ENCODE results near the gene USE1.

The USE1 gene

GRCh38 chr19:17236811-17237543 is 21.8 kb downstream of the USE1 start:
- H3K4me3 ChIP-seq (ENCODE audit: low read depth, low read length), result no peak overlapping the region
- H3K27ac ChIP-seq (ENCODE audit: low read depth, low read length), result no peak overlapping the region

DNA sequence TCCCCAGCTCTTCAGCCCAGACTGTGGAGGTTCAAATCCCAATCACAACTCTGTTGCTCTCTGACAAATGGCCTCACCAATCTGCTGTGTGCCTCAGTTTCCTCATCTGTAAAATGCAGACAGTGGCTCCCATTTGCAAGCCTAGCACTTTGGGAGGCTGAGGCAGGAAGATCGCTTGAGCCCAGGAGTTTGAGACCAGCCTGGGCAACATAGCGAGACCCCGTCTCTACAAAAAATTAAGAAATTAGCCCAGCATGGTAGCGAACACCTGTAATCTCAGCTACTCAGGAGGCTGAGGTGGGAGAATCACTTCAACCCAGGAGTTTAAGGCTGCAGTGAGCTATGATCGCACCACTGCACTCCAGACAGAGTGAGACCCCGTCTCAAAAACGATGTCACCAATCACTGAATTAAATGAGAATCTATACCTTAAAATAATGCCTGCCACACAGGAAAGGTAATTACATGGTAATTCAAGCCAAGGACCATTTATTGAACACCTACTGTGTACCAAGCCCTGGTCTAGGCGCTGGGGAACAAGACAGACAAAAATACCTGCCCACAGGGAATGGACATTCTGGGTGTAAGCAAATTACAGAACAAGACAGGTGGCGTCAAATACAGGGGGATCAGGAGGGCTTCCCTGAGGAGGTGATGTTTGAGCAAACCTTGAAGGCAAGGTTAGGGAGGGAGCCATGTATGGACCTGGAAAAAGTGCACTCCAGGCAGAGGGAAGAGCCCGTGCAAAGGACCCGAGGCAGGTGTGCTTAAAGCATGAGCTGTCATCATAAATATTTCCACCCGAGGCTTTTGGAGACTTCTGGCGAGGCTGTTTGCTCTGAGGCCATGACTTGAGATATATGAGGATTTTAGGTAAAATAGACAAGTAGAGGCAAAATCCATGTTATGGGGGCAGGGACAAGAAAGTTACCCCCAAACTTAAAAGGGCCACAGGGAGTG is 22.9 kb downstream of the USE1 start:
- peaks cover 10% of the 10 kb centered on the region for H3K4me1 ChIP-seq (ENCODE audit: control insufficient read depth, insufficient read depth, low read length, unreplicated experiment)

More at GRCh38 chr19:17236811-17237543, 21.8 kb downstream of the USE1 start:
- peaks cover 10% of the 10 kb centered on the region for H3K4me1 ChIP-seq (ENCODE audit: control insufficient read depth, insufficient read depth, low read length, unreplicated experiment)
- H2AFZ ChIP-seq (ENCODE audit: low read length, unreplicated experiment), result no peak overlapping the region
- H3K79me2 ChIP-seq (ENCODE audit: control insufficient read depth, insufficient read depth, low read length, unreplicated experiment), result peaks cover 21% of the 10 kb centered on the region
- no peaks in the 10 kb centered on the region for H3K27me3 ChIP-seq (ENCODE audit: insufficient read depth, low read length)
- H3K36me3 ChIP-seq (ENCODE audit: insufficient read depth, low read length), result no peaks in the 10 kb centered on the region

DNA sequence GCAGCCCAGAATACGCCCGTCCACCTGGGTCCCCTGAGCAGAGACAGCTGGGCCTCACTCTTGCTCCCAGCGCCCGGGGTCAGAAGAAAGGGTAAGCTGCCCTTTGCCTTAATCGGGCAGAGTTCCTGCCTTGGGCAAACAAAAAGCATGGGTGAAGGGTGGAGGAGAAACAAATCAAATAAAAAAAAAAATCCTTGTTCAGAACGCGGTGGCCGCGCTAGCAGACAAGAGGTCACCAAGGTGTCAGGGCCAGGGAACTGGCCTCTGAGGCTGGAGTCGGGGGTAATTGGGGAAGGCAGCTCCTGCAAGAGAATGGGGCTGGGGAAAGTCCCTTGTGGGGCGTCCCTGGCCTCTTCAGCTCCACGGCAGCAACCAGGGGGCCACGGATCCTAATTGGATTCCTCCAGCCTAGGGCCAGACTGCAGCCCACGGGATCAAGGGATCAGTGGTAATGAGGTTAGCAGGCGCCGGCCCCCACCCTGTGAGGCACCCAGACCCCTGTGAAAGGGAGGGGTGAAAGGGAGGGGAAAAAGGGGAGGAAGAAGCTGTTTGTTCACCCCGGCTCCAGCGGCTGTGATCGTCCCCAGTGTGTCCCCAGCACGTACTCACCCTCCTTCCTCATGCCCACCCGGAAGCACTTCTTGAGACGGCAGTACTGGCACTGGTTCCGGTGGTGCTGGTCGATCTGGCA is 25.1 kb downstream of the USE1 start:
- Histone ChIP-seq H3K27me3 (ENCODE audit: insufficient read depth, low read length) (no peaks in the 10 kb centered on the region), H3K79me2 (ENCODE audit: control insufficient read depth, insufficient read depth, low read length, unreplicated experiment) (peaks cover 30% of the 10 kb centered on the region), H3K4me3 (ENCODE audit: low read depth, low read length) (no peak overlapping the region), H3K36me3 (ENCODE audit: insufficient read depth, low read length) (no peaks in the 10 kb centered on the region), H3K27ac (ENCODE audit: low read depth, low read length) (no peak overlapping the region), H2AFZ (ENCODE audit: low read length, unreplicated experiment) (no peak overlapping the region), H3K4me1 (ENCODE audit: control insufficient read depth, insufficient read depth, low read length, unreplicated experiment) (peaks cover 5% of the 10 kb centered on the region)

More for the DNA sequence above, 22.9 kb downstream of the USE1 start:
- Histone ChIP-seq H3K79me2 (ENCODE audit: control insufficient read depth, insufficient read depth, low read length, unreplicated experiment) (peaks cover 25% of the 10 kb centered on the region), H3K4me3 (ENCODE audit: low read depth, low read length) (no peak overlapping the region), H3K27me3 (ENCODE audit: insufficient read depth, low read length) (no peaks in the 10 kb centered on the region), H2AFZ (ENCODE audit: low read length, unreplicated experiment) (no peak overlapping the region), H3K36me3 (ENCODE audit: insufficient read depth, low read length) (no peaks in the 10 kb centered on the region), H3K27ac (ENCODE audit: low read depth, low read length) (no peak overlapping the region)

- peaks cover 5% of the 10 kb centered on the region for H3K4me1 ChIP-seq (ENCODE audit: control insufficient read depth, insufficient read depth, low read length, unreplicated experiment)
- no peak overlapping the region for H3K27ac ChIP-seq (ENCODE audit: low read depth, low read length)
- H3K36me3 ChIP-seq (ENCODE audit: insufficient read depth, low read length), result no peaks in the 10 kb centered on the region
- peaks cover 30% of the 10 kb centered on the region for H3K79me2 ChIP-seq (ENCODE audit: control insufficient read depth, insufficient read depth, low read length, unreplicated experiment)
- H3K27me3 ChIP-seq (ENCODE audit: insufficient read depth, low read length), result no peaks in the 10 kb centered on the region
- no peak overlapping the region for H2AFZ ChIP-seq (ENCODE audit: low read length, unreplicated experiment)
- no peak overlapping the region for H3K4me3 ChIP-seq (ENCODE audit: low read depth, low read length)
Observed at GRCh38 chr19:17240826-17241399, 25.8 kb downstream of the USE1 start.

- Histone ChIP-seq H3K4me1 (ENCODE audit: control insufficient read depth, insufficient read depth, low read length, unreplicated experiment) (peaks cover 8% of the 10 kb centered on the region), H3K79me2 (ENCODE audit: control insufficient read depth, insufficient read depth, low read length, unreplicated experiment) (peaks cover 30% of the 10 kb centered on the region), H3K27ac (ENCODE audit: low read depth, low read length) (no peak overlapping the region), H2AFZ (ENCODE audit: low read length, unreplicated experiment) (no peak overlapping the region), H3K4me3 (ENCODE audit: low read depth, low read length) (no peak overlapping the region; the same call in 1 of the 2 replicates), H3K27me3 (ENCODE audit: insufficient read depth, low read length) (no peaks in the 10 kb centered on the region), H3K36me3 (ENCODE audit: insufficient read depth, low read length) (no peaks in the 10 kb centered on the region)
Observed at GRCh38 chr19:17242431-17243208, 27.5 kb downstream of the USE1 start.

DNA sequence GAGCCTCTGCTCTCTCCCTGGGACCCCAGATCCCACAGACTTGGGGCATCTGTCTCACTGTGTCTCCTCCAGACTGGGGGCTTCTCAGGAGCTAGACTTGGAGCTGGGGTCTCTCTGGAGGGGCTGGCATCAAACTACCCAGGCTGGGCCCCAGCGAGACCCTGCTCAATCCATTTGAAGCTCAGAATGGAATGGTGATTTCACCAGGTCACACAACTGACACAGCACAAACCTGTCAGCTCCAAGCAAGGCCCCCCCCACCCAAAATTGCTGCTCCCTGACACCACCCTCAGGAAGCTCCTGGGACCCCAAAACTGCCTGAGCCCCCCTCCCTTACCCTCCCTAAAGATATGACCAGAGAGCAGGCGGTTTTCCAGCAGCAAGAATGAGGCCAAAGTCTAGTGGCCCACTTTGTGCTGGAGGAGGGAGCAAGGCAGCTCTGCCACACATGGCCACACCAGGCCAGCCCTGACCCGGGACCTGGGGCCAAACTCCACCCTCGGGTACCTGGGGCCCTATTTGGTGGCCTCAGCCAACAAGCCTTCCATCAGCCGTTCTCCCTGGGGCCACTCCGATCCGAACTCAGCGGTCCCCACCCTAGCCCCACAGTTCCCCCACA is 28.2 kb downstream of the USE1 start:
- Histone ChIP-seq H3K27ac (ENCODE audit: low read depth, low read length) (no peak overlapping the region), H3K4me1 (ENCODE audit: control insufficient read depth, insufficient read depth, low read length, unreplicated experiment) (peaks cover 9% of the 10 kb centered on the region), H3K4me3 (ENCODE audit: low read depth, low read length) (peak overlapping the region; percentile 90), H2AFZ (ENCODE audit: low read length, unreplicated experiment) (no peak overlapping the region), H3K27me3 (ENCODE audit: insufficient read depth, low read length) (no peaks in the 10 kb centered on the region), H3K79me2 (ENCODE audit: control insufficient read depth, insufficient read depth, low read length, unreplicated experiment) (peaks cover 30% of the 10 kb centered on the region), H3K36me3 (ENCODE audit: insufficient read depth, low read length) (no peaks in the 10 kb centered on the region)

GRCh38 chr19:17243830-17244617 is 28.9 kb downstream of the USE1 start:
- no peaks in the 10 kb centered on the region for H3K27me3 ChIP-seq (ENCODE audit: insufficient read depth, low read length)
- H3K4me1 ChIP-seq (ENCODE audit: control insufficient read depth, insufficient read depth, low read length, unreplicated experiment), result peaks cover 11% of the 10 kb centered on the region
- H3K4me3 ChIP-seq (ENCODE audit: low read depth, low read length), result peak overlapping the region; percentile 90
- peaks cover 30% of the 10 kb centered on the region for H3K79me2 ChIP-seq (ENCODE audit: control insufficient read depth, insufficient read depth, low read length, unreplicated experiment)
- H3K27ac ChIP-seq (ENCODE audit: low read depth, low read length), result no peak overlapping the region
- no peaks in the 10 kb centered on the region for H3K36me3 ChIP-seq (ENCODE audit: insufficient read depth, low read length)
- peak overlapping the region; percentile 55 for H2AFZ ChIP-seq (ENCODE audit: low read length, unreplicated experiment)

DNA sequence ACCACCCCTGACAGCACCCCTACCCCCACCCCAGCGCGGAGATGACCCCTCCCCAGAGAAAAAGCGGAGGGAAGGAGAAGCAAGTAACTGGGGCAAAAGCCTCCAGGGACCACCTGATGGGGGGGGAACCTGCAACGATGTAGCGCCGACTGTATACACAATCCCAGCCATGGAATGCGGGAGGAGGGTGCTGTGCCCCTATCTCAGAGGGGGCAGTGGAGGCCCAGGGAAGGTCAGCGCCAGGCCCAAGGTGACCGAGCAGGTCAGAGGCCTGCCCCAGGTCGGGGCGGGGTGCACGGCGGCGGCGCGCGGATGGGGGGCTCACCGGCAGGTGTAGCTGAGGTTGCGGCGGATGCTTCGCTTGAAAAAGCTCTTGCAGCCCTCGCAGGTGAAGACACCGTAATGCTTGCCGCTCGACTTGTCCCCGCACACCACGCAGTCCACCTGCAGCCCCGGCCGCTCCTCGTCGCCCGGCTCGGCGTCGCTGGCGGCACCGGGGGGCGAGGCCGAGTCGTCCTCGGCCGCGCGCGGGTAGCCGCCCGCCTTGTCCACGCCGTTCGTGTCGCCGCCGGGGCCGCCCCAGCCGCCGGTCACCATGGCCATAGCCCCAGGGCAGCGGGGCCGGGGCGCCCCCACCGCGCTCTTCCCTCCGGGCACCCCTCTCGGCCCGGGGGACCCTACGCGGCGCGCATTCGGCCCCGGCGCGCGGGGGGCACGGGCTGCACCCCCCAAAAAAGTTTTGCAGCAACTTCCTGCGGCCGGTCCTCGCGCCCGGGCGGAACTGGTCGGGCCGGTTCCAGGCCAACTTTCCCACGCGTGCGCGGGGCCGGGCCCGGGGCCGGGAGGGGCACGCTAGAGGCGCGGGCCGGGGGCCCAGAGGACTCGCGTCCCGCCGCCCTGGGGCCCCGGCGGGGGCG is 29.7 kb downstream of the USE1 start:
- no peak overlapping the region for H2AFZ ChIP-seq (ENCODE audit: low read length, unreplicated experiment)
- H3K4me1 ChIP-seq (ENCODE audit: control insufficient read depth, insufficient read depth, low read length, unreplicated experiment), result peaks cover 11% of the 10 kb centered on the region
- no peaks in the 10 kb centered on the region for H3K27me3 ChIP-seq (ENCODE audit: insufficient read depth, low read length)
- peak overlapping the region; percentile 90 for H3K4me3 ChIP-seq (ENCODE audit: low read depth, low read length)
- peaks cover 30% of the 10 kb centered on the region for H3K79me2 ChIP-seq (ENCODE audit: control insufficient read depth, insufficient read depth, low read length, unreplicated experiment)
- H3K36me3 ChIP-seq (ENCODE audit: insufficient read depth, low read length), result no peaks in the 10 kb centered on the region
- no peak overlapping the region for H3K27ac ChIP-seq (ENCODE audit: low read depth, low read length)
